Left lung (tissue), 10 donors: ENCODE measurements around the gene CDK9. TPM values are rescaled to one million over a fixed set of nuclear protein-coding genes. Genes with fewer than 3 reads are reported as not detected.
"Not testable (repeated sequence)": the region's sequence is repeated elsewhere in the genome, so short reads cannot be mapped to it uniquely, and the experiment has no call there.

Experiments used
- ATAC-seq: fragments of 200-7000 bp; cut with Tn5 transposase; one replicate; pipeline ENCODE4 v1.9.1; 2020; ENCODE audit warnings: moderate library complexity
- DNase-seq, 4 donors: peaks; one replicate each; pipeline ENCODE4 v3.0.0-alpha.2; 2013 to 2020
- H3K27ac ChIP-seq, 2 donors: fragments of 200-600 bp; sonication (generic) in 1 of 2; one replicate each; pipeline versions ENCODE4 v1.5.0 to v1.8.0; 2020 to 2021
- H3K27me3 ChIP-seq, 2 donors: fragments of 200-600 bp; sonication (generic) in 1 of 2; one replicate each; pipeline versions ENCODE4 v1.5.0 to v1.8.0; 2020 to 2021
- H3K36me3 ChIP-seq, 2 donors: fragments of 200-600 bp; sonication (generic) in 1 of 2; one replicate each; pipeline versions ENCODE4 v1.5.0 to v1.8.0; 2020 to 2021
- H3K4me1 ChIP-seq, 2 donors: fragments of 200-600 bp; one replicate each; pipeline ENCODE4 v1.8.0; 2021
- H3K4me3 ChIP-seq, 2 donors: fragments of 200-600 bp; sonication (generic) in 1 of 2; one replicate each; pipeline versions ENCODE4 v1.5.0 to v1.8.0; 2020 to 2021; ENCODE audit warnings: mild to moderate bottlenecking in 1 of 2
- H3K9me3 ChIP-seq, 2 donors: fragments of 200-600 bp; sonication (generic) in 1 of 2; one replicate each; pipeline versions ENCODE4 v1.5.0 to v1.8.0; 2020 to 2021
- CTCF ChIP-seq, 2 donors: fragments of 200-600 bp; sonication (generic) in 1 of 2; IDR thresholded peaks; one replicate each; pipeline versions ENCODE4 v1.5.0 to v1.8.0; 2021; ENCODE audit warnings: antibody characterized with exemption in 2 of 2
- intact Hi-C, 2 donors: fragments of 100-400 bp; cut with DNase I; formaldehyde crosslinking; loops; one replicate each; pipeline versions ENCODE4 v1.11.2 to v1.14.2; 2022
- polyA plus RNA-seq, 6 donors: library from polyadenylated mRNA; unstranded; fragments of 120-200 nt; gene quantifications; one replicate each; pipeline ENCODE4 v1.2.1, GENCODE V29; 2013; ENCODE audit not compliant: insufficient read length in 6 of 6
- total RNA-seq, 2 donors: library from RNA; stranded (reverse); fragmentation: NEBNext Ultra II Directional; extraction: Animal tissue kit (Norgen Biotek cat#: 25700); gene quantifications; one replicate each; pipeline ENCODE4 v1.2.1, GENCODE V29; 2021
- donor health status: DM: no; HTN: yes; CAD: no.
- donor health status: DM: no; HTN: no; CAD: no.

Gene CDK9
- total and polyA plus RNA-seq, 8 donors = 56.0 to 83.4 (median 62.0) TPM

GRCh38 chr9:127828262-127829031 is 42.6 kb downstream of the CDK9 start:
- DNase-seq = peak; percentile 83 to 93 (median 88)
- Histone ChIP-seq H3K36me3 (peaks cover 0 to 69% of the 10 kb centered on the region in 2 donors), H3K27me3 (no peaks in the 10 kb centered on the region), H3K4me1 (peaks cover 23 to 74% of the 10 kb centered on the region in 2 donors), H3K9me3 (no peaks in the 10 kb centered on the region), H3K4me3 (peak overlapping the region in 1 of 2 donors; percentile 7), H3K27ac (peak overlapping the region; percentile 75 to 76)
- TF ChIP-seq CTCF (IDR thresholded peaks at IDR 0.05) = no peak
- ATAC-seq = peak; percentile 87
- intact Hi-C loops = no loop called here

GRCh38 chr9:127829205-127829906 is 43.5 kb downstream of the CDK9 start:
- TF ChIP-seq CTCF (IDR thresholded peaks at IDR 0.05) = no peak
- Histone ChIP-seq H3K36me3 (peaks cover 0 to 60% of the 10 kb centered on the region in 2 donors), H3K9me3 (no peaks in the 10 kb centered on the region), H3K27ac (peak overlapping the region; percentile 75 to 76), H3K4me1 (peaks cover 28 to 82% of the 10 kb centered on the region in 2 donors), H3K4me3 (no peak overlapping the region), H3K27me3 (no peaks in the 10 kb centered on the region)
- ATAC-seq (no peak), DNase-seq (no peak)
- intact Hi-C loops = no loop called here

- no peak for TF ChIP-seq CTCF (IDR thresholded peaks at IDR 0.05)
- ATAC-seq (no peak), DNase-seq (no peak)
- Histone ChIP-seq H3K9me3 (no peaks in the 10 kb centered on the region), H3K4me1 (peaks cover 50 to 97% of the 10 kb centered on the region in 2 donors), H3K27ac (peak overlapping the region; percentile 87 to 92), H3K4me3 (no peak overlapping the region), H3K36me3 (peaks cover 0 to 35% of the 10 kb centered on the region in 2 donors), H3K27me3 (no peaks in the 10 kb centered on the region)
- intact Hi-C loops = no loop called here
Measured at GRCh38 chr9:127832248-127832647, 46.4 kb downstream of the CDK9 start.

- intact Hi-C loops = no loop called here
- no peak overlapping the region for H3K4me3 ChIP-seq
- H3K27me3 ChIP-seq = no peaks in the 10 kb centered on the region
- peaks cover 0 to 24% of the 10 kb centered on the region in 2 donors for H3K36me3 ChIP-seq
- no peak for TF ChIP-seq CTCF (IDR thresholded peaks at IDR 0.05)
- H3K27ac ChIP-seq = peak overlapping the region; percentile 87 to 92
- H3K4me1 ChIP-seq = peaks cover 55 to 96% of the 10 kb centered on the region in 2 donors
- DNase-seq = no peak
- no peaks in the 10 kb centered on the region for H3K9me3 ChIP-seq
- ATAC-seq = no peak
Measured at GRCh38 chr9:127833555-127833954, 47.7 kb downstream of the CDK9 start.

- intact Hi-C loops = no loop called here
- Histone ChIP-seq H3K4me1 (peaks cover 61 to 97% of the 10 kb centered on the region in 2 donors), H3K27me3 (no peaks in the 10 kb centered on the region), H3K4me3 (no peak overlapping the region), H3K27ac (peak overlapping the region; percentile 87 to 92), H3K36me3 (peaks cover 0 to 28% of the 10 kb centered on the region in 2 donors), H3K9me3 (no peaks in the 10 kb centered on the region)
- no peak for TF ChIP-seq CTCF (IDR thresholded peaks at IDR 0.05)
- DNase-seq = peak in 2 of 4 donors; percentile 72 to 87
- peak; percentile 46 for ATAC-seq
Measured at GRCh38 chr9:127835991-127836516, 50.2 kb downstream of the CDK9 start.

- H3K27me3 ChIP-seq, H3K9me3 ChIP-seq, intact Hi-C loops, ATAC-seq, H3K4me3 ChIP-seq, DNase-seq: not testable (repeated sequence)
- H3K4me1 ChIP-seq = peaks cover 61 to 97% of the 10 kb centered on the region in 2 donors
- H3K36me3 ChIP-seq = peaks cover 0 to 33% of the 10 kb centered on the region in 2 donors
- peak overlapping the region; percentile 87 to 92 for H3K27ac ChIP-seq
Measured at GRCh38 chr9:127836561-127836960, 50.7 kb downstream of the CDK9 start.
